MCF 10A (cell line): ENCODE data around the gene PNMA6E. TPM values are rescaled to one million over a fixed set of nuclear protein-coding genes. Genes with fewer than 3 reads are reported as not detected.

Experiments used
- BruUV-seq: library from RNA; stranded (reverse); fragments of 400-500 nt; replicated peaks from 2 replicates; lab custom pipeline; 2021; lab: Mats Ljungman, UMichigan
- CTCF ChIA-PET: fragments of 300-600 bp; sonication (Branson Sonifier 250); formaldehyde crosslinking; extraction: SDS; loops from one replicate; lab custom pipeline; 2021; ENCODE audit warnings: antibody characterized with exemption, inconsistent platforms; lab: Yijun Ruan, JAX
- POLR2A ChIA-PET: fragments of 300-600, 350-650 bp; sonication (Branson Sonifier 250); formaldehyde crosslinking; extraction: SDS; loops from one replicate; lab custom pipeline; 2020; ENCODE audit warnings: antibody characterized with exemption, inconsistent platforms; lab: Yijun Ruan, JAX
- DNase-seq: peaks from one replicate; pipeline ENCODE4 v3.0.0-alpha.2; 2018; ENCODE audit not compliant: unreplicated experiment
- H3K27ac Mint-ChIP-seq: one replicate; pipeline ENCODE4 v1.8.0; 2022; ENCODE audit warnings: mild to moderate bottlenecking, low read depth, mixed read lengths; ENCODE audit not compliant: unreplicated experiment
- H3K27me3 Mint-ChIP-seq: one replicate; pipeline ENCODE4 v1.8.0; 2022; ENCODE audit warnings: mixed read lengths; ENCODE audit not compliant: insufficient read depth, unreplicated experiment
- H3K36me3 Mint-ChIP-seq: one replicate; pipeline ENCODE4 v1.8.0; 2022; ENCODE audit warnings: mild to moderate bottlenecking, moderate library complexity, mixed read lengths; ENCODE audit not compliant: insufficient read depth, unreplicated experiment
- H3K4me1 Mint-ChIP-seq: one replicate; pipeline ENCODE4 v1.8.0; 2022; ENCODE audit warnings: mixed read lengths; ENCODE audit not compliant: insufficient read depth, unreplicated experiment
- H3K4me3 Mint-ChIP-seq: one replicate; pipeline ENCODE4 v1.8.0; 2022; ENCODE audit warnings: mild to moderate bottlenecking, moderate library complexity, mixed read lengths; ENCODE audit not compliant: unreplicated experiment
- H3K9me3 Mint-ChIP-seq: one replicate; pipeline ENCODE4 v1.8.0; 2022; ENCODE audit warnings: mixed read lengths; ENCODE audit not compliant: unreplicated experiment
- intact Hi-C: fragments of 100-400 bp; cut with micrococcal nuclease; formaldehyde crosslinking; loops from 2 replicates; pipeline ENCODE4 v1.14.1; 2022
- total RNA-seq: library from RNA; stranded (reverse); gene quantifications from 2 replicates; pipeline ENCODE4 v1.2.3, GENCODE V29; 2022
- TF ChIP-seq, protein P1 (sequence below): fragments of 200-600 bp; IDR thresholded peaks from one replicate; pipeline ENCODE4 v1.8.0; 2022; ENCODE audit warnings: antibody characterized with exemption, mild to moderate bottlenecking; ENCODE audit not compliant: unreplicated experiment

Gene PNMA6E
- total RNA-seq, 1 experiment from 2014 or later: not detected

GRCh38 chrX:153443476-153444332, 42.6 kb upstream of the PNMA6E start:
- no peaks in the 10 kb centered on the region for H3K27me3 Mint-ChIP-seq
- H3K4me3 Mint-ChIP-seq: no peak overlapping the region
- H3K4me1 Mint-ChIP-seq: no peaks in the 10 kb centered on the region
- ChIA-PET CTCF (no interaction called here), POLR2A (no interaction called here)
- peaks cover 8% of the 10 kb centered on the region for H3K9me3 Mint-ChIP-seq
- no TSS peak for BruUV-seq
- TF ChIP-seq, protein P1, sequence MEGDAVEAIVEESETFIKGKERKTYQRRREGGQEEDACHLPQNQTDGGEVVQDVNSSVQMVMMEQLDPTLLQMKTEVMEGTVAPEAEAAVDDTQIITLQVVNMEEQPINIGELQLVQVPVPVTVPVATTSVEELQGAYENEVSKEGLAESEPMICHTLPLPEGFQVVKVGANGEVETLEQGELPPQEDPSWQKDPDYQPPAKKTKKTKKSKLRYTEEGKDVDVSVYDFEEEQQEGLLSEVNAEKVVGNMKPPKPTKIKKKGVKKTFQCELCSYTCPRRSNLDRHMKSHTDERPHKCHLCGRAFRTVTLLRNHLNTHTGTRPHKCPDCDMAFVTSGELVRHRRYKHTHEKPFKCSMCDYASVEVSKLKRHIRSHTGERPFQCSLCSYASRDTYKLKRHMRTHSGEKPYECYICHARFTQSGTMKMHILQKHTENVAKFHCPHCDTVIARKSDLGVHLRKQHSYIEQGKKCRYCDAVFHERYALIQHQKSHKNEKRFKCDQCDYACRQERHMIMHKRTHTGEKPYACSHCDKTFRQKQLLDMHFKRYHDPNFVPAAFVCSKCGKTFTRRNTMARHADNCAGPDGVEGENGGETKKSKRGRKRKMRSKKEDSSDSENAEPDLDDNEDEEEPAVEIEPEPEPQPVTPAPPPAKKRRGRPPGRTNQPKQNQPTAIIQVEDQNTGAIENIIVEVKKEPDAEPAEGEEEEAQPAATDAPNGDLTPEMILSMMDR: no peak
- H3K36me3 Mint-ChIP-seq: no peaks in the 10 kb centered on the region
- DNase-seq: peak; percentile 10
- H3K27ac Mint-ChIP-seq: no peak overlapping the region
- intact Hi-C loops: no loop called here

DNA sequence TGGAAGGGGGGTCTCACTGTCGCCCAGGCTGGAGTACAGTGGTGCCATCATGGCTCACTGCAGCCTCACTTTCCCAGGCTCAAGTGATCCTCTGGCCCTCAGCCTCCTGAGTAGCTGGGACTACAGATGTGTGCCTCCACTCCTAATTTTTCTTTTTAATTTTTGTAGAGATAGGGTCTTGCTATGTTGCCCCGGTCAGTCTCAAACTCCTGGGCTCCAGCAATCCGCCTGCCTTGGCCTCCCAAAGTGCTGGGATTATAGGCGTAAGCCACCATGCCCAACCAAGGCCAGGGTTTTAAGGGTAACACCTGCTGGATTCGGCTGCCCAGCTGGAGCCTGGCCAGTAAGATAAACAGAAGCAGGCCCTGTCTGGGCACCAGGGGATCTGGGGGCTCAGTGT, 41.3 kb upstream of the PNMA6E start:
- Mint-ChIP-seq H3K9me3 (peaks cover 8% of the 10 kb centered on the region), H3K4me1 (no peaks in the 10 kb centered on the region), H3K27ac (no peak overlapping the region), H3K4me3 (no peak overlapping the region), H3K27me3 (no peaks in the 10 kb centered on the region), H3K36me3 (no peaks in the 10 kb centered on the region)
- intact Hi-C loops: no loop called here
- BruUV-seq: no TSS peak
- CTCF ChIA-PET: interaction anchor here (0.7 kb wide), 1 partner anchor 16 kb away, joined by 3 read pairs; no protein-coding TSS in a partner anchor
- no peak for DNase-seq
- TF ChIP-seq, protein P1: no peak
- POLR2A ChIA-PET: no interaction called here

- POLR2A ChIA-PET: no interaction called here
Observed at GRCh38 chrX:153441981-153442380, 40.8 kb upstream of the PNMA6E start.

DNA sequence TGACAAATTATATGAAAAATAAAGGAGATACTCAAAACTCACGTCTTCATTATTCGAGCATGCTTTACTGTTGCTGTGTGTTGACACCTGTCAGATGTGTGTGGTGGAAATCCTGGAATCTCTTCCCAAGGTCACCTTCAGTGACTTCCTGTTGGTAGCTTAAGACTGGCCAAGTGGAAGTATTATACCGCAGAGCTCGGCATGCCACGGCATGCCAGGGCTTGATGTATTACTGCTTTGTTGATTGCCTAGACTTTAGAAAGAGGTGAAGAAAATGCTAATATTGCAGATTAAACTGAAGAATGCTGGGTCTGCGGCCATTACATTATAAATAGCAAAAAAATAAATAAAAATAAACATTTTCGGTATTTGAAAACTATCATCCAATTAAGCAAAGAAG, 40.1 kb upstream of the PNMA6E start:
- TF ChIP-seq, protein P1: no peak
- DNase-seq: peak; percentile 40

More at GRCh38 chrX:153441981-153442380, 40.8 kb upstream of the PNMA6E start:
- Mint-ChIP-seq H3K4me1 (no peaks in the 10 kb centered on the region), H3K9me3 (peaks cover 8% of the 10 kb centered on the region), H3K36me3 (no peaks in the 10 kb centered on the region), H3K4me3 (no peak overlapping the region), H3K27me3 (no peaks in the 10 kb centered on the region), H3K27ac (no peak overlapping the region)
- TF ChIP-seq, protein P1: no peak
- DNase-seq: peak; percentile 55
- intact Hi-C loops: no loop called here
- CTCF ChIA-PET: interaction anchor here (0.7 kb wide), 1 partner anchor 17 kb away, joined by 3 read pairs; no protein-coding TSS in a partner anchor
- no TSS peak for BruUV-seq

More for the DNA sequence above, 40.1 kb upstream of the PNMA6E start:
- Mint-ChIP-seq H3K36me3 (no peaks in the 10 kb centered on the region), H3K4me1 (no peaks in the 10 kb centered on the region), H3K27me3 (no peaks in the 10 kb centered on the region), H3K4me3 (no peak overlapping the region), H3K27ac (no peak overlapping the region), H3K9me3 (peaks cover 8% of the 10 kb centered on the region)
- CTCF ChIA-PET: interaction anchor here (0.8 kb wide), 1 partner anchor 98 kb away, joined by 4 read pairs; no protein-coding TSS in a partner anchor
- POLR2A ChIA-PET: no interaction called here
- intact Hi-C loops: no loop called here
- BruUV-seq: no TSS peak
